Lung (tissue), 12 donors: ENCODE data around the gene TRIM2. TPM values are rescaled to one million over a fixed set of nuclear protein-coding genes. Genes with fewer than 3 reads are reported as not detected.

Source experiments
- ATAC-seq: fragments of 200-7000 bp; cut with Tn5 transposase; one replicate; pipeline ENCODE4 v1.9.1; 2020; ENCODE audit warnings: moderate number of reproducible peaks; ENCODE audit not compliant: insufficient read depth, low FRiP score
- DNase-seq, 3 donors: peaks; one replicate each; pipeline ENCODE4 v3.0.0-alpha.2; 2013 to 2017
- H3K27ac ChIP-seq, 2 donors: one replicate each; pipeline ENCODE4 v1.5.1; 2013; ENCODE audit warnings: mild to moderate bottlenecking in 2 of 2, moderate library complexity in 2 of 2, control low read depth in 1 of 2, inconsistent platforms in 1 of 2, low read depth in 1 of 2, low read length in 1 of 2
- H3K27me3 ChIP-seq, 3 donors: one replicate each; pipeline ENCODE4 v1.5.1; 2013; ENCODE audit warnings: low read length in 2 of 3; ENCODE audit not compliant: control insufficient read depth in 3 of 3, insufficient read depth in 3 of 3
- H3K36me3 ChIP-seq, 4 donors: one replicate each; pipeline ENCODE4 v1.5.1; 2013; ENCODE audit warnings: low read length in 4 of 4, mild to moderate bottlenecking in 1 of 4, moderate library complexity in 1 of 4; ENCODE audit not compliant: control insufficient read depth in 4 of 4, insufficient read depth in 4 of 4
- H3K4me1 ChIP-seq, 5 donors: one replicate each; pipeline ENCODE4 v1.5.1; 2013; ENCODE audit warnings: low read length in 5 of 5, mild to moderate bottlenecking in 2 of 5, moderate library complexity in 1 of 5; ENCODE audit not compliant: control insufficient read depth in 5 of 5, insufficient read depth in 5 of 5
- H3K4me3 ChIP-seq: one replicate; pipeline ENCODE4 v1.5.1; 2013; ENCODE audit warnings: mild to moderate bottlenecking, control low read depth, moderate library complexity
- H3K9ac ChIP-seq, 2 donors: one replicate each; pipeline ENCODE4 v1.5.1; 2013; ENCODE audit warnings: low read length in 2 of 2, control low read depth in 1 of 2; ENCODE audit not compliant: insufficient read depth in 1 of 2
- H3K9me3 ChIP-seq, 4 donors: one replicate each; pipeline ENCODE4 v1.5.1; 2013; ENCODE audit warnings: low read length in 3 of 4, mild to moderate bottlenecking in 1 of 4, moderate library complexity in 1 of 4; ENCODE audit not compliant: control insufficient read depth in 4 of 4, insufficient read depth in 3 of 4
- WGBS, 2 donors: extraction: QIAGEN DNeasy Blood & Tissue Kit; methylation state at CpG; one replicate each; pipeline ENCODE4 v1.1.7; 2013; 5-methylcytosine and 5-hydroxymethylcytosine counted together
- polyA plus RNA-seq, 2 donors: library from polyadenylated mRNA; stranded (reverse); fragments of 200-250 nt; gene quantifications; one replicate each; pipeline ENCODE4 v1.2.1, GENCODE V29; 2013
- total RNA-seq, 2 donors: library from RNA; depleted of rRNA in 1 of 2; stranded (reverse); fragments of >200 nt in 1 of 2; gene quantifications; one replicate each; pipeline ENCODE4 v1.2.1, GENCODE V29; 2014 to 2021
- TF ChIP-seq, protein P1 (sequence below): IDR thresholded peaks from 2 replicates; pipeline ENCODE4 v1.5.1; 2012; ENCODE audit warnings: mild to moderate bottlenecking; ENCODE audit errors: control extremely low read depth, extremely low read depth
- donor health status: control.
- donor health status: control.
- donor health status: Bipolar disorder and iron deficiency.
- donor health status: healthy.
- donor health status: DM: yes; HTN: yes; CAD: no.

TRIM2 gene
- total and polyA plus RNA-seq, 4 donors = 9.1 to 74.0 (median 38.1) TPM

- Histone ChIP-seq H3K9me3 (no peaks in the 10 kb centered on the region), H3K4me1 (peaks cover 0 to 16% (median 1%) of the 10 kb centered on the region in 5 donors), H3K27ac (no peak overlapping the region), H3K36me3 (no peaks in the 10 kb centered on the region), H3K27me3 (no peaks in the 10 kb centered on the region), H3K9ac (no peak overlapping the region), H3K4me3 (no peak overlapping the region)
- DNase-seq (peak; percentile 15 to 60 (median 59)), ATAC-seq (no peak)
- TF ChIP-seq, protein P1, sequence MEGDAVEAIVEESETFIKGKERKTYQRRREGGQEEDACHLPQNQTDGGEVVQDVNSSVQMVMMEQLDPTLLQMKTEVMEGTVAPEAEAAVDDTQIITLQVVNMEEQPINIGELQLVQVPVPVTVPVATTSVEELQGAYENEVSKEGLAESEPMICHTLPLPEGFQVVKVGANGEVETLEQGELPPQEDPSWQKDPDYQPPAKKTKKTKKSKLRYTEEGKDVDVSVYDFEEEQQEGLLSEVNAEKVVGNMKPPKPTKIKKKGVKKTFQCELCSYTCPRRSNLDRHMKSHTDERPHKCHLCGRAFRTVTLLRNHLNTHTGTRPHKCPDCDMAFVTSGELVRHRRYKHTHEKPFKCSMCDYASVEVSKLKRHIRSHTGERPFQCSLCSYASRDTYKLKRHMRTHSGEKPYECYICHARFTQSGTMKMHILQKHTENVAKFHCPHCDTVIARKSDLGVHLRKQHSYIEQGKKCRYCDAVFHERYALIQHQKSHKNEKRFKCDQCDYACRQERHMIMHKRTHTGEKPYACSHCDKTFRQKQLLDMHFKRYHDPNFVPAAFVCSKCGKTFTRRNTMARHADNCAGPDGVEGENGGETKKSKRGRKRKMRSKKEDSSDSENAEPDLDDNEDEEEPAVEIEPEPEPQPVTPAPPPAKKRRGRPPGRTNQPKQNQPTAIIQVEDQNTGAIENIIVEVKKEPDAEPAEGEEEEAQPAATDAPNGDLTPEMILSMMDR = no peak
- 84 to 91% methylated on average over 5 of the region's 5 CpGs for WGBS, 2 donors
Measured at GRCh38 chr4:153346563-153346962, 142.3 kb downstream of the TRIM2 start.

DNA sequence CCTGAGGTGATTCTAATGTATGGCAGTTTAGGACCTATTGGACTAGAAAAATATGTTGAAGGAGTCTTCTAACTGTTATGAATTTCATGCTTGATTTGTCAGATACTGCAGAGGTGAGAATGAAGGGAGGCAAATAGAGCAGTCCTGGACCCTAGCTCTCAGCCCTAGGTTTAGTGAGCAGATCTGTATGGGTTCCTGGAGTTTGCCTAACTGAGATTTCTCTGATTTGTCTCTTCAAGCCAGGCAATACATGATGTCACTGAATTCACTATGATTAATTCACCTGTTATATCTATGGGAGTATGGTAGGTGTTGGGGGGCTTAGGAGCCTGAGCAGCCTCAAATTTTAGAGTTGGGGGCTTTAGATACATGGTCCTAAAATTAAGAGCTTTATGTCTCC, 142.9 kb downstream of the TRIM2 start:
- no peaks in the 10 kb centered on the region for H3K27me3 ChIP-seq
- H3K27ac ChIP-seq = no peak overlapping the region
- no peak for ATAC-seq
- TF ChIP-seq, protein P1 = no peak
- no peaks in the 10 kb centered on the region for H3K9me3 ChIP-seq
- H3K4me3 ChIP-seq = no peak overlapping the region
- H3K4me1 ChIP-seq = peaks cover 0 to 16% (median 0%) of the 10 kb centered on the region in 5 donors
- H3K9ac ChIP-seq = no peak overlapping the region
- DNase-seq = no peak
- no peaks in the 10 kb centered on the region for H3K36me3 ChIP-seq

GRCh38 chr4:153348006-153348405, 143.8 kb downstream of the TRIM2 start:
- TF ChIP-seq, protein P1 = no peak
- H3K9ac ChIP-seq = no peak overlapping the region
- ATAC-seq (no peak), DNase-seq (no peak)
- no peaks in the 10 kb centered on the region for H3K9me3 ChIP-seq
- H3K4me3 ChIP-seq = no peak overlapping the region
- 83 to 87% methylated on average over 4 of the region's 4 CpGs for WGBS, 2 donors
- no peak overlapping the region for H3K27ac ChIP-seq
- no peaks in the 10 kb centered on the region for H3K36me3 ChIP-seq
- H3K4me1 ChIP-seq = peaks cover 0 to 16% (median 0%) of the 10 kb centered on the region in 5 donors
- no peaks in the 10 kb centered on the region for H3K27me3 ChIP-seq

DNA sequence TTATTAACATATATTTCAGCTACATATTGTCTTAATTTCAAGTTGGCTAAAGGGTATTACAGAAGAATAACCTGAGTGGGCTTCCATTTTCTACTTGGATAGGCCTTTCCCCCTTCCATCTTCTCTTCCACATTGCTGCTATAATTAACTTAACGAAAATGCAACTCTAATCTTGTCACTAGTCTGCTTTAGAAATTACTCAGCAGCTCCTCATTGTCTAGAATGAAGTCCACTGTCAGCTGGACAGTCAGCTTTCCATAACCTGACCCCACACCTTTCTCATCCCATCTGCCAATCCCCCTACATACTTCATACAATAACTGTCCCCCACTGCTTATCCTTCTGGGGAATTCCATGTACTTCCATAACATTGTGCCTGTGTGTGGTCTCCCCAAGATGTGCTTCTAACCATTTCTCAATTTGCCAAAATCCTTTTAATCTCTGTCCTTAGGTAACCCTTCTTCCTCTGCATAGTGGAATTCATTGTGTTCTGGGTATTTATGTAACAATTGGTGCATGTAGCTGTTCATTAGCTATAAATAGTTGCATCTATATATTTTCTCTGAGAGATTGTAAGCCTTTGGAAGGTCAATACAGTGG, 145.1 kb downstream of the TRIM2 start:
- WGBS, 2 donors = 87 to 97% methylated on average over 1 of the region's 1 CpG
- H3K27me3 ChIP-seq = no peaks in the 10 kb centered on the region
- H3K4me3 ChIP-seq = no peak overlapping the region
- no peak for ATAC-seq
- no peaks in the 10 kb centered on the region for H3K9me3 ChIP-seq
- TF ChIP-seq, protein P1 = no peak
- no peak overlapping the region for H3K27ac ChIP-seq
- peaks cover 0 to 16% (median 0%) of the 10 kb centered on the region in 5 donors for H3K4me1 ChIP-seq
- no peaks in the 10 kb centered on the region for H3K36me3 ChIP-seq
- H3K9ac ChIP-seq = no peak overlapping the region
- DNase-seq = no peak
